Skeletal muscle tissue (tissue), 4 donors: Measurements from ENCODE around the gene KIAA0232. TPM values are rescaled to one million over a fixed set of nuclear protein-coding genes. Genes with fewer than 3 reads are reported as not detected.
"Not testable (repeated sequence)": the region's sequence is repeated elsewhere in the genome, so short reads cannot be mapped to it uniquely, and the experiment has no call there.

ENCODE experiments used
- H3K27ac ChIP-seq: one replicate; pipeline ENCODE4 v1.7.0; 2013; ENCODE audit warnings: mild to moderate bottlenecking, low read depth, low read length, inconsistent platforms
- H3K27me3 ChIP-seq, 3 donors: one replicate each; pipeline ENCODE4 v1.7.0; 2013; ENCODE audit warnings: low read length in 3 of 3; ENCODE audit not compliant: control insufficient read depth in 3 of 3, insufficient read depth in 3 of 3
- H3K36me3 ChIP-seq, 3 donors: one replicate each; pipeline ENCODE4 v1.7.0; 2013; ENCODE audit warnings: low read length in 3 of 3; ENCODE audit not compliant: control insufficient read depth in 3 of 3, insufficient read depth in 3 of 3
- H3K4me1 ChIP-seq, 3 donors: one replicate each; pipeline ENCODE4 v1.7.0; 2013; ENCODE audit warnings: low read length in 3 of 3, mild to moderate bottlenecking in 3 of 3; ENCODE audit not compliant: control insufficient read depth in 3 of 3, insufficient read depth in 3 of 3
- H3K4me3 ChIP-seq, 3 donors: one replicate each; pipeline ENCODE4 v1.7.0; 2013; ENCODE audit warnings: low read length in 3 of 3
- H3K9ac ChIP-seq, 3 donors: one replicate each; pipeline ENCODE4 v1.7.0; 2013; ENCODE audit warnings: low read length in 3 of 3, mild to moderate bottlenecking in 3 of 3, moderate library complexity in 2 of 3, low read depth in 1 of 3
- H3K9me3 ChIP-seq, 3 donors: one replicate each; pipeline ENCODE4 v1.7.0; 2013; ENCODE audit warnings: low read length in 3 of 3; ENCODE audit not compliant: control insufficient read depth in 3 of 3
- total RNA-seq: library from RNA; depleted of rRNA; stranded (reverse); fragments of >200 nt; gene quantifications from one replicate; pipeline ENCODE4 v1.2.3, GENCODE V29; 2014
- donor health status: Osteomylitis.

KIAA0232 gene
- total RNA-seq, 1 donor from 2014 or later, result 12.5 TPM

- H3K36me3 ChIP-seq, result no peaks in the 10 kb centered on the region
- no peak overlapping the region for H3K9ac ChIP-seq
- H3K27ac ChIP-seq, result no peak overlapping the region
- no peak overlapping the region for H3K4me3 ChIP-seq
- H3K9me3 ChIP-seq, result no peaks in the 10 kb centered on the region
- peaks cover 2 to 4% (median 4%) of the 10 kb centered on the region in 3 donors for H3K4me1 ChIP-seq
- H3K27me3 ChIP-seq, result no peaks in the 10 kb centered on the region
Measured at GRCh38 chr4:6754481-6755087, 27.9 kb upstream of the KIAA0232 start.

GRCh38 chr4:6755088-6755753, 27.3 kb upstream of the KIAA0232 start:
- no peaks in the 10 kb centered on the region for H3K9me3 ChIP-seq
- no peak overlapping the region for H3K9ac ChIP-seq
- H3K27ac ChIP-seq, result no peak overlapping the region
- no peak overlapping the region for H3K4me3 ChIP-seq
- no peaks in the 10 kb centered on the region for H3K36me3 ChIP-seq
- no peaks in the 10 kb centered on the region for H3K27me3 ChIP-seq
- peaks cover 0 to 2% (median 0%) of the 10 kb centered on the region in 3 donors for H3K4me1 ChIP-seq

- H3K9ac ChIP-seq, H3K4me1 ChIP-seq, H3K27ac ChIP-seq, H3K4me3 ChIP-seq, H3K9me3 ChIP-seq, H3K36me3 ChIP-seq, H3K27me3 ChIP-seq: not testable (repeated sequence)
Measured at GRCh38 chr4:6756345-6756744, 26.2 kb upstream of the KIAA0232 start.

DNA sequence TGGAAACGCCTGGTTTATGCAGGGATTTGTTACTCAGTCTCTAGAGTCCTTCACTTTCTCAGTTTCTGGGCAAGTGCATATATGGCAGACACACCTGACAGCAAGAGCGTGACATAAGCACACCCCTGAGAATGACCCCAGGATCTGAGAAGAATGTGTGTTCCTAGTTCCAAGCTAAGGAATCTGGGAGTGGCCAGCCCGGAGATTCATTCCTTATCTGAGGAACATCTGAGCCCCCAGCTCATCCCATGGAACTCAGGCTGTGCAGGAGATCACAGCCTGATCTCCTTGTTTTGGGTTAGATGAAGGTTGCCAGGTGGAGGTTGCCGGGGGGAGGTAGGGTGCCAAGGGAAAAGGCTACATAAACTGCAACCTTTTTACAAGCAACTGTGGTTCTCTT, 23.8 kb upstream of the KIAA0232 start:
- H3K9ac ChIP-seq, result no peak overlapping the region
- no peaks in the 10 kb centered on the region for H3K4me1 ChIP-seq
- H3K27ac ChIP-seq, result no peak overlapping the region

DNA sequence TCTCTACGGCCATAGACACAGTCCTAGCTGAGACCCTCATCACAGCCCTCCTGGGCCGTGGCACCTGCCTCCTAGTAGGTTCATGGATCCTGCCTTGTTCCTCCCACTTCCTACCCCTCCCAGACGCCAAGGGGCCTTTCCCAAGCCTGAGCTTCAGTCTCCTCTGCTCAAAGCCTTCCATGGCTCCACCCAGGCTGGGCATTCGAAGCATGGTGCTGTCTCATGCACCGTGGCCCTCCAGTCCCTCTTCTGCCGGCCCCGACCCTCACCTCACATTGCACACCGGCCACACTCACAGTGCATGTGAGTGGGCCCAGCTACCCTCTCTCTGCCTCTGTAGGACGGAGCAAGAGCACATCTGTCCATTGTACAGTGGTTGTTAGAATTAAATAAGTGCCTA, 21.7 kb upstream of the KIAA0232 start:
- Histone ChIP-seq H3K9ac (no peak overlapping the region), H3K36me3 (no peaks in the 10 kb centered on the region), H3K4me1 (no peaks in the 10 kb centered on the region), H3K9me3 (no peaks in the 10 kb centered on the region), H3K27me3 (no peaks in the 10 kb centered on the region), H3K27ac (no peak overlapping the region), H3K4me3 (no peak overlapping the region)

More for the DNA sequence above, 23.8 kb upstream of the KIAA0232 start:
- no peaks in the 10 kb centered on the region for H3K36me3 ChIP-seq
- no peaks in the 10 kb centered on the region for H3K9me3 ChIP-seq
- H3K27me3 ChIP-seq, result no peaks in the 10 kb centered on the region
- H3K4me3 ChIP-seq, result no peak overlapping the region

- Histone ChIP-seq H3K27me3 (no peaks in the 10 kb centered on the region), H3K4me3 (no peak overlapping the region), H3K9me3 (no peaks in the 10 kb centered on the region), H3K4me1 (no peaks in the 10 kb centered on the region), H3K27ac (no peak overlapping the region), H3K36me3 (no peaks in the 10 kb centered on the region), H3K9ac (no peak overlapping the region)
Measured at GRCh38 chr4:6761649-6762615, 20.6 kb upstream of the KIAA0232 start.

- no peak overlapping the region for H3K9ac ChIP-seq
- peaks cover 5 to 10% (median 8%) of the 10 kb centered on the region in 3 donors for H3K4me1 ChIP-seq
- H3K27ac ChIP-seq, result no peak overlapping the region
- H3K27me3 ChIP-seq, result no peaks in the 10 kb centered on the region
- H3K9me3 ChIP-seq, result no peaks in the 10 kb centered on the region
- H3K4me3 ChIP-seq, result no peak overlapping the region
- H3K36me3 ChIP-seq, result no peaks in the 10 kb centered on the region
Measured at GRCh38 chr4:6763330-6763851, 19.1 kb upstream of the KIAA0232 start.

- Histone ChIP-seq H3K27me3 (no peaks in the 10 kb centered on the region), H3K36me3 (no peaks in the 10 kb centered on the region), H3K9ac (no peak overlapping the region), H3K4me3 (no peak overlapping the region), H3K27ac (no peak overlapping the region), H3K9me3 (no peaks in the 10 kb centered on the region), H3K4me1 (peaks cover 9 to 27% (median 23%) of the 10 kb centered on the region in 3 donors)
Measured at GRCh38 chr4:6764976-6765620, 17.4 kb upstream of the KIAA0232 start.

DNA sequence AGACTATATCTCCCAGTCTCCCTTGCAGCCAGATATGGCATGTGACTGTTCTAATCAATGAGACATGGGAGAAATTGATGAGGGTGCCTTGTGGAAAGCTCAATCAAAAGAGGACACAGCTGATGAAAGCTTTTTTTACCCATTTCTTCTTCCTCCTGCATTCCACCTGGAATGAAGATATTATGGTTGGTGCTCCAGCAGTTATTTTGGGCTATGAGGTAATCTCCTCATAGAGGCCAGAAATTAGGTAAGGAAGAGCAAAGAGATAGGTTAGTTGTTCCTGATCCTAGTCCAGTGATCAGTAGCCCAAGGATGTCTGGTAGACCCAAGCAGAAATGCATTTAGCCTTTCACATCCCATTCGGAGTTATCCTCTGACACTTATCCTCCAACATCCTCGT, 16.8 kb upstream of the KIAA0232 start:
- Histone ChIP-seq H3K4me3 (no peak overlapping the region), H3K36me3 (no peaks in the 10 kb centered on the region), H3K9ac (no peak overlapping the region), H3K27ac (no peak overlapping the region), H3K27me3 (no peaks in the 10 kb centered on the region), H3K9me3 (no peaks in the 10 kb centered on the region), H3K4me1 (peaks cover 14 to 33% (median 29%) of the 10 kb centered on the region in 3 donors)
